GF-D8 (cell line): ENCODE measurements around the gene BUD23.
"Not testable (repeated sequence)": the region's sequence is repeated elsewhere in the genome, so short reads cannot be mapped to it uniquely, and the experiment has no call there.

Source experiments
- DNase-seq: peaks from one replicate; lab custom pipeline; 2025; lab: John Stamatoyannopoulos, UW

BUD23 gene

GRCh38 chr7:73719806-73720169 is 36.4 kb downstream of the BUD23 start:
- DNase-seq, result no peak

GRCh38 chr7:73720443-73720842 is 37.0 kb downstream of the BUD23 start:
- DNase-seq, result not testable (repeated sequence)

- DNase-seq, result no peak
Observed at GRCh38 chr7:73721377-73721817, 38.0 kb downstream of the BUD23 start.

GRCh38 chr7:73722182-73722581 is 38.8 kb downstream of the BUD23 start:
- DNase-seq, result not testable (repeated sequence)

GRCh38 chr7:73722785-73723184 is 39.4 kb downstream of the BUD23 start:
- DNase-seq, result no peak

- DNase-seq, result no peak
Observed at GRCh38 chr7:73723813-73724212, 40.4 kb downstream of the BUD23 start.

- no peak for DNase-seq
Observed at GRCh38 chr7:73726083-73726466, 42.7 kb downstream of the BUD23 start.

GRCh38 chr7:73727952-73728351 is 44.6 kb downstream of the BUD23 start:
- no peak for DNase-seq

GRCh38 chr7:73728551-73728950 is 45.2 kb downstream of the BUD23 start:
- DNase-seq, result no peak

GRCh38 chr7:73730485-73730884 is 47.1 kb downstream of the BUD23 start:
- no peak for DNase-seq

- no peak for DNase-seq
Observed at GRCh38 chr7:73732397-73732796, 49.0 kb downstream of the BUD23 start.

GRCh38 chr7:73734619-73735527 is 51.5 kb downstream of the BUD23 start:
- DNase-seq, result peak; percentile 79

GRCh38 chr7:73735528-73735905 is 52.1 kb downstream of the BUD23 start:
- no peak for DNase-seq

GRCh38 chr7:73736885-73737284 is 53.5 kb downstream of the BUD23 start:
- DNase-seq, result no peak

- no peak for DNase-seq
Observed at GRCh38 chr7:73737491-73738219, 54.3 kb downstream of the BUD23 start.

- no peak for DNase-seq
Observed at GRCh38 chr7:73738220-73738611, 54.8 kb downstream of the BUD23 start.

GRCh38 chr7:73738612-73739386 is 55.4 kb downstream of the BUD23 start, which contains the start of gene ABHD11:
TSS of gene ABHD11 (minus strand) at chr7:73738802. CDS start at chr7:73738770, 32 bp downstream.
- DNase-seq, result peak; percentile 74

GRCh38 chr7:73739387-73739767 is 56.0 kb downstream of the BUD23 start:
- DNase-seq, result no peak

- no peak for DNase-seq
Observed at GRCh38 chr7:73740212-73740611, 56.8 kb downstream of the BUD23 start.

- no peak for DNase-seq
Observed at GRCh38 chr7:73740771-73741170, 57.4 kb downstream of the BUD23 start.

- no peak for DNase-seq
Observed at GRCh38 chr7:73741600-73741999, 58.2 kb downstream of the BUD23 start.

GRCh38 chr7:73742338-73742752 is 58.9 kb downstream of the BUD23 start:
- no peak for DNase-seq
